GM19467 (cell line): ENCODE measurements around the gene MTCH2.
"Not testable (repeated sequence)": the region's sequence is repeated elsewhere in the genome, so short reads cannot be mapped to it uniquely, and the experiment has no call there.

Source experiments
- ATAC-seq: cut with Tn5 transposase; IDR thresholded peaks from one replicate; pipeline ENCODE4 v1.9.1; 2021; ENCODE audit warnings: mild to moderate bottlenecking, moderate library complexity; ENCODE audit not compliant: unreplicated experiment

The MTCH2 gene

DNA sequence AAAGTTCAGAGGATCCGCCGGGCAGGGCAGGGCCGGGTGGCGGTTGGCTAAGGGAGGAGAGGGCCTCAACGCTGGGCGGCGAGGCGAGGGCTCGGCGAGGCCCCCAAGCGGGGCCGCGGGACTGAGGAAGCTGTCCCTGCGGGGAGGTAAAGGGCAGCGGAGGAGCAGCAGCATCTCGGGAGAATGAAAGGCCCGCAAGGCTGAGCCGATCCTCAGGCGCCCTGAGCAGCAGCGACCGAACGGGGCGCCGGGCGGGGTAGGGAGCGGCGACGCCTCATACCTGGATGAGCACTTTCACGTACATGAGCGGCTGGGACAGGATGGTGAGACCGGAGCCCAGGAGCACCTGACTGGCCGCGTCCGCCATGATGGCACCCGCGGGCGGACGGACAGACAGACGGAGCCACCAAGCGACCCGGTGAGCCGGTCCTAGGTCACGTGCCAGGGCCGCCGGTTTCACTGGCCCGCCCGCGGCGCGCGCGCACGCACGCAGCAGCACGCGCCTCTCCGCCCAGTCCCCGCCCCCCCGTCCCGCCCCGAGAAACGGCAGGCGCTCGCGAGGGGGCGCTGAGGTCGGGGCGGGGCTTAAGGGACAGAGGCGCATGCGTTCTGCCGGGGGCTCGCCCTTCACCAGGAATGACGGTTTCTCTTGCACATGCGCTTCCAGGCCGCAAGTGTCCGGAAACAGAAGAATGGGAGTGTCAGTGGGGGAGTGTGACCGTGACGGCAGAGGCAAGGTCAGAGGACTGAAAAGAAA is at the start of gene MTCH2:
MTCH2 (minus strand) TSS at position 461 of the 757 bp plus-strand sequence; CDS start at position 367, 94 bp downstream.
- ATAC-seq: peak; percentile 89

DNA sequence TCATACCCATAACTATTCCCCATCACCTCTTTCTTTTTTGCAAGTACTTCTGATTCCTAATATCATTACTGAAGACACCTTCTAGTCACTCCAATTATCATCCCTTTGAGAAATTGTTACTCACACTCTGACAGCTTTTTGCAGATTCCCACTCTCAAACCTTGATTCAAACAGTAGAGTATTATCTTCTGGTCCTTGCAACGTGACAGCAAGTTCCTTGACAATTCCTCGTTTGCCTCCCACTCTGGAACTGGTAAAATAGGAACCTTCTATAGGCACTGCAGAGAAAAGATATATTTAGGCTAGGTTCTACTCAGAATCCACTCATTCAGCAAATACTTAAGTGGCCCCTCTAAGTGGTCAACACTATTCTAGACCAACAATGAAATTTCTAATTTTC is 49.6 kb upstream of the MTCH2 start:
- ATAC-seq: no peak

DNA sequence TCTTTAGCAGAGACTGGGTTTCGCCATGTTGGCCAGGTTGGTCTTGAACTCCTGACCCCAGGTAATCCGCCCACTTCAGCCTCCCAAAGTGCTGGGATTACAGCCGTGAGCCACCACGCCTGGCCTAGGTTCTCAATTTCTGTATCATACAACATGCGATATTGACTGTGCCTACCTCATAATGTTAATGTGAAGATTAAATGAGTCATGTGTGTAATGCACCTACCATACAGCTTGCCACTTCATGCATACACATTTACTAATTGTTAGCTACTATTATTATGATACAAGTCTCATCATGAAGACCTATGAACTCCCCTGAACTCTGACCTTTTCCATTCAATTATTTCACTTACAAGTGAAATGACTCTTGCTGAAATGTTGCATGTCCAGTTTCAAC is 47.1 kb upstream of the MTCH2 start:
- ATAC-seq: no peak

DNA sequence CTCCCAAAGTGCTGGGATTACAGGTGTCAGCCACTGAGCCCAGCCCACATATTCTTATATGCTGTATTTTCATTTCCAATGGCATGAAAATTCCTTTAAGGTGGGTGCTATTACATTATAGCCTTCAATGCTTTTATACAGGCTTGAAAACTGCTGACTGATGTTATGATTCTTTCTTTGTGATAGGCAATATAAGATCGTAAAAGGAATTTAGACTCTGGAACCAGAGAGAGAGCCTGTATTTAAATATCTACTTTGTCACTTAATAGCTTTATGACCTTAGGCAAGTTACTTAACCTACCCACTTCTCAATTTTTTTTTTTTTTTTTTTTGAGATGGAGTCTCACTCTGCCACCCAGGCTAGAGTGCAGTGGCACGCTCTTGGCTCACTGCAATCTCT is 46.6 kb upstream of the MTCH2 start:
- no peak for ATAC-seq

DNA sequence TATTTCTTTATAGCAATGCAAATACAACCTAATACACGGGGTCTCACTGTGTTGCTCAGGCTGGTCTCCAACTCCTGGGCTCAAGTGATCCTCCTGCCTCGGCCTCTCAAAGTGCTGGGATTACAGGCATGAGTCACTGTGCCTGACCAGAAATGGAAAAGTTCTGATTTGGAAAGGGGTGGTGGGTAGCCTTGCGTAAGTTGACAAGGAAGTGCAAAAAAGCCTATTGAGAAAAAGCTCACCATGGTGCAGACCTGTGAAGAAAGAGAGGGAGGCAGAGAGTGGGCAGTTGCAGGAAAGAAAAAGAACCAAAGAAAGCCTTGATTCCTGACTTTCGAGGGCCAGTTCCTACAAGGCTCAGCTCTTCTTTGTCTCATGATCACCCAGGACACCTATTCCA is 45.8 kb upstream of the MTCH2 start:
- no peak for ATAC-seq

DNA sequence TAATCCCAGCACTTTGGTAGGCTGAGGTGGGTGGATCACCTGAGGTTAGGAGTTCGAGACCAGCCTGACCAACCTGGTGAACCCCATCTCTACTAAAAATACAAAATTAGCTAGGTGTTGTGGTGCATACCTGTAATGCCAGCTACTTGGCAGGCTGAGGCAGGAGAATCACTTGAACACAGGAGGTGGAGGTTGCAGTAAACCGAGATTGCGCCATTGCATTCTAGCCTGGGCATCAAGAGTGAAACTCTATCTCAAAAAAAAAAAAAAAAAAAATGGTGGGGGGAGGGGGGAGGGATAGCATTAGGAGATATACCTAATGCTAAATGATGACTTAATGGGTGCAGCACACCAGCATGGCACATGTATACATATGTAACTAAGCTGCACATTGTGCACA is 44.3 kb upstream of the MTCH2 start:
- ATAC-seq: not testable (repeated sequence)

DNA sequence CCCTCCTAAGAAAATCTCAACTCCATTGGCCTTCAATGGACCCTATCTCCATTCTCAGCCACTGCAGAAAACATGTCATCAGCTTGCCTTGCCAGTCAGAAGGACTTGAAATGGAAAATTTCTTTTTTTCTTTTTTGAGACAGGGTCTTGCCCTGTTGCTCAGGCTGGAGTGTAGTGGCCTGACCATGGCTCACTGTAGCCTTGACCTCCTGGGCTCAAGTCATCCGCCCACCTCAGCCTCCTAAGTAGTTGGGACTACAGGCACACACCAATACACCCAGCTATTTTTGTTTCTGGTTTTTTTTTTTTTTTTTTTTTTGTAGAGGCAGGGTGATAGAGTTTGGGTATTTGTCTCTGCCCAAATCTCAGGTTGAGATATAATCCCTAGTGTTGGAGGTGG is 43.8 kb upstream of the MTCH2 start:
- ATAC-seq: no peak

DNA sequence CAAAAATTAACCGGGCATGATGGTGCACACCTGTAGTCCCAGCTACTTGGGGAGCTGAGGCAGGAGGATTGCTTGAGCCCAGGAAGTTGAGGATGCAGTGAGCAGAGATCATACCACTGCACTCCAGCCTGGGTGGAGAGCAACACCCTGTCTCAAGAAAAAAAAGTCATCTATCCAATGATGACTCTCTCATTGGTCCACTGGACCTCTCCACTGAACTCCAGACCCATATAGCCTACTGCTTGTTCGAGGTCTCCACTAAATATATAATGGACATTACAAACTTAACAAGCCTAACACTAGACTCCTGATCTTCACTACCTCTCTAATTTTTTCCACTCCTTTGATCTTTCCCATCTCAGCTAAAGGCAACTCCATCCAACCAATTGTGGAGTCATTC is 33.5 kb upstream of the MTCH2 start:
- ATAC-seq: no peak

DNA sequence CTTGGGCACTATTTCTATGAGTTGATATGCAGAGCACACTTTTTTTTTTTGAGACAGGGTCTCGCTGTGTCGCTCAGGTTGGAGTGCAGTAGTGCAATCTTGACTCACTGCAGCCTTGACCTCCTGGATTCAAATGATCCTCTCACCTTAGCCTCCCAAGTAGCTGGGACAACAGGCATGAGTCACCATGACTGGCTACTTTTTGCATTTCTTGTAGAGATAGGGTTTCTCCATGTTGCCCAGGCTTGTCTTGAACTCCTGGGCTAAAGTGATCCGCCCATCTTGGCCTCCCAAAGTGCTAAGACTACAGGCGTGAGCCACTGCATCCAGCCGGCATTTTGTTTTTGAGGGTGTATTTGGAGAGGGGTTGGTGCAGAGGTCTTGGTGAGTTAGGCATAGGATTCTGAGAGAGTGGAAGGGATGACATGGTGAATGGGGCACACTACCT is 29.9 kb upstream of the MTCH2 start:
- ATAC-seq: no peak

DNA sequence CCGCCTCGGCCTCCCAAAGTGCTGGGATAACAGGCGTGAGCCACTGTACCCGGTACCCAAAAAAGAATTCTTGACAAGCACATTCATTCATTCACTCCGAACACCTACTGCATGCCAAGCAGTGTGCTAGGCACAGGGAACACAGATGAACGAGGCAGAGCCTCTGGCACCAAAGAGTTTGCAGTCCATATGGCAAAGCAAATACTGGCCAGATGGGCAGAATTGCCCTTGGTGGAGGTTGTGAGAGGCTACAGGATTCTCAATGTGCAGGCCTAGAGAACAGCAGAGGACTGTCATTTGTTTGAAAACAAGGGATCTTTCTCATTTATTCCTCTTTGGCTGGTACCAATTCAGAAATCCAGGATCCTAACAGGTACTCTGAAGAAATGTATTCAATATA is 27.5 kb upstream of the MTCH2 start:
- no peak for ATAC-seq

DNA sequence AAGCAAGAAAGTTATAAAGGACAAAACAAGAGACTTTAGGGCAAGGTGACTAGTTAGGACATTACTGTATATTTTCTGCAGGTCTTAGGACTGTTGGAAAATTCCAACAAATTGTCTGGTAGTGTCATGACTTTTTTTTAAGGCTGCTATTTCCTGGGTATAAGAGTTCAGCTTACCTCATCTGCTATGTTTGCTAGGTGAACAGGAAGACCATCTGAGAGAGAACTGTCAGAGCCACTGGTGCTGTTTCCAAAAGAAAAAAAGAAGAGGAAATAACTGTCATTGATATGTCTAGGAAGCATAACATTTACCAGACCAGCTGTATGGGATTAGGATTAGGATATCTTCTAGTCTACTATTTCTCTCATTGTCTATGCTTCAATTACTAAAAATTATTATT is 26.3 kb upstream of the MTCH2 start:
- ATAC-seq: no peak

DNA sequence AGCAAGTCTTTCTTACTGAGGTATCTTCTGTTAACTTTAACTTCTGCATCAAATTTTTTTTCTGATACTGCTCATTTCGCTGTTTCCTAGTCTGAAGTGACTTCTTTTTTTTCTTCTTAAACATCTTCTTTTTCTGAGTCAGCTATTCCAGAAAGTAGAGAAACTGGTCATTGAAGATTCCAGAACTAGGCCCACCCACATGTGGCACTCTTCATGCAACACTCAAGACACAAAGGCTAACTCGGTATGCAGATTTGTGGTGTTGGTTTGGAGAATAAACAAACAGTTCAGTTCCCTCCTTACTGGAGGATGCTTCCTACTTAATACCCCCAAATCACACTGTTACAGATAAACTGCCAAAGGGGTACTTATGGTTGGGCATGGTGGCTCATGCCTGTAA is 25.2 kb upstream of the MTCH2 start:
- no peak for ATAC-seq

DNA sequence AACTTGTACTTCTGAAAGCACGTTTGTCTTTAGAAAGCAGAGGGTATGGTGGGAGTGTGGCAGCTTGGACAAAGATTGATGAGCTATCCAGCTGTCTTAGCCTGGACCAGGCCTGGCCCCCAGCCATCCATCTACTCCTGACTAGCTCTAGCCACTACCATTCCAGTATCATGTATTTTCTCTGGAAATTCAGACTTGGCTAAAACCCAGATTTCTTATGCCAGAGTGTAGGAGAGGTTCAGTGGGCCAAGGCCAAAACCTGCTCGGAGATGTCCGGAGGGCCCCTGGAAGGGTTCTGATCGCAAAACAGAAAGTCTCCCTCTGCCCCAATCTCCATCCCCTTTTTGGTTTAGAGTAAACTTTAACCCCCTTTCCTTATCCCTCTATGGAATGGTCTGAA is 24.8 kb upstream of the MTCH2 start:
- no peak for ATAC-seq

DNA sequence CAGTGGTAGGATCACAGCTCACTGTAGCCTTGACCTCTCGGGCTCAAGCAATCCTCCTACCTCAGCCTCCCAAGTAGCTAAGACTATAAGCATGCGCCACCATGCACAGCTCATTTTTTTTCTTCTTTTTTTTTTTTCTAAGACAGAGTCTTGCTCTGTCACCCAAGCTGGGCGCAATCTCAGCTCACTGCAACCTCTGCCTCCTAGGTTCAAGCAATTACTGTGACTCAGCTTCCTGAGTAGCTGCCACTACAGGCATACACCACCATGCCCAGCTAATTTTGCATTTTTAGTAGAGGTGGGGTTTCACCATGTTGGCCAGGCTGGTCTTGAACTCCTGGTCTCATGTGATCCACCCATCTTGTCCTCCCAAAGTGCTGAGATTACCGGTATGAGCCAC is 22.6 kb upstream of the MTCH2 start:
- not testable (repeated sequence) for ATAC-seq

DNA sequence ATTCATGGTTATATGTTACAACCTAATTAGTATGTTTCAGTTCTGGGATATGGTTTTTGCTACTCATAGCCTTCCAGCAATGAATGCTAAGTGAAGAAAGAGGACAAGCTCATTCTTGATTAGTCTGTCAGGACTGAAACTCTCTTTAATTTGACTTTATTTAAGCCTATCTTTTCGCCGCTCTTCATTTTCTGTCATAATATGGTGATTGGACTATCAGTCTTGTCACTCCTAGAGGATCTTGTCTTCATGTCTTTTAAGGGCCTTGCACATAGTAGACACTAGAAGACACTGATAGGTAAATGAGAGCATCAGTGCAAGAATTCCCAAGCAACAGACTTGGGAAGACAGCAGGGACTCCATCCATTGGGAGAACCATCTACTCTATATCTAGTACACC is 18.9 kb upstream of the MTCH2 start:
- no peak for ATAC-seq

DNA sequence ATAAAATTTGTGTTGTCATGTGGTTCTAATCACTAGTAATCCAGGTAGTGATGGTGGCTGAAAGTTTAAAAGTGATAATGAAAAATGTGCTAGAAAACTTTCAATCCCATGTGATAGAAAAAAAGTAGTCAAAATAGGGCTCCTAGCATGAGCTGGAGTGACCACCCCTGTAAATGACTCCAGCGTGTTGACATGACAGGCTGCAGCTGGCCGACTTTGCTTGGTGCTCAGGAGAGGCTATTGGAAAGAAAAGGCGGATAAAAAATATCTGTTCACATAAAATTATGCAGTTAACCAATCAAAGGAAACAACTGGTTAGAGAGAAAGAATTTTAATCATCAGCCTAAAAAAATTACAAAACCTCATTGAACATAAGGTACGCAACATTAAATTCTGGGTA is 16.9 kb upstream of the MTCH2 start:
- no peak for ATAC-seq

DNA sequence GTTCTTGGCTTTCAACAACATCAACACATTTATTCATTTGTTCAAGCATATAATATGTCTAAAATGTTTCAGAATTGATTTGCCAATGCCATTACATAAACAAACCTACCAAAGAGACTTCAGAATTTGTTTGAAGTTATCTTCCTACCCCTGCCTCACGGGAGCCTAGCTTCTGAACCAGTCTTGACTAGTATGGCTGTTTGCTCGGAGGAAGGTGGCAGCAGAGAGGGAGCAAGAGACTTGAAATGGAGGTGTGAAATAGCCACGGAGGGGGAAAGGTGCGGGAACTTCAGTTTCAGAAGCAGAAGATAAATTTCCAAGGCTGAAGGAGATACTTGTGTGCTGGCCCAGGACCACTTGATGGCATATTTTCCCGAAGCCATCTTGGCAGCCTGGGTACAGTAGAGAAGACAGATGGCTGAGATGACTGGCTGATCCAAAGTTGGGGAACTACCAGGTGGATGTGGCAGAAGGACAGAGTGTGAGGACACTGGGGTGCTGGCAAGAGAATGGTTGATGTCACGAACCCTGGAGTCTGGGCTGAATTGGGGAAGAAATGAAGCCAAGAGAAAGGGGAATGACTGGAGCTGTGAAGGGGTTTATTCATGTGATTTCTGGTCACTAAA is 14.0 kb upstream of the MTCH2 start:
- no peak for ATAC-seq

DNA sequence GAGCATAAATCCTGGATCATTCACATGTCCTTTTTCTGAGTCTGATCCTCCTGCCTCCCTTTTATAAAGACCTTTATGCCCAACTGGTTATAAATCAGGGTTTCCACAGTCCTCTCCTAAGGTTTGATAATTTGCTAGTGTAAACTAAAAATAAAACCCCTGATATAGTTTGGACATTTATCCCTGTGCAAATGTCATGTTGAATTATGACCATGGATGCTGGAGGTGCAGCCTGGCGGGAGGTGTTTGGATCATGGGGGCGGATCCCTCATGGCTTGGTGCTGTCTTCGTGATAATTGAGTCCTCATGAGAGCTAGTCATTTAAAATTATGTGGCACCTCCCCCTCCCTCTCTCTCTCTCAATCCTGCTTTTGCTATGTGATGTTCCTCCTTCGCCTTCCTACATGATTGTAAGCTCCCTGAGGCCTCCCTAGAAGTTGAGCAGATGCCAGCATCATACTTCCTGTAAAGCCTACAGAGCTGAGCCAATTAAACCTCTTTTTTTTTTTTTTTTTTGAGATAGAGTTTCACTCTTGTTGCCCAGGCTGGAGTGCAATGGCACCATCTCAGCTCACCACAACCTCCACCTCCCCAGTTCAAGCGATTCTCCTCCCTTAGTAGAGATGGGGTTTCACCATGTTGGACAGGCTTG is 9.6 kb upstream of the MTCH2 start:
- no peak for ATAC-seq

DNA sequence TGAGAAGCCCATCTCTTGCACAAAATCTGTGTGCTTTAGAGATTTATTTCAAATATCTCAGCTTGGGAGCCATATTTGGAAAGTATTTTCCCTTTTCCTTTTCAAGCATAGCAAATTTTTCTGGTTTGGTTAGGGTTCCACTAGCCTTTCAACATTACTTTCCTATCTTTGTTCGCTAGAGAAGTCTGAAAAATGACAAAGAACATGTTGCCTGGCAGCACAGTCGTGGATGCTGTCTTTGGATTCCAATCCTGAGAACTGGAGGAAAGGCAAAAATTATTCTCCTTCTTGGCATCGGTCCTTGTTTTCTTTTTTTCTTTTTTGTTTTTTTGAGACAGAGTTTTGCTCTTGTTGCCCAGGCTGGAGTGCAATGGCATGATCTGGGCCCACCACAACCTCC is 6.9 kb upstream of the MTCH2 start:
- ATAC-seq: no peak

DNA sequence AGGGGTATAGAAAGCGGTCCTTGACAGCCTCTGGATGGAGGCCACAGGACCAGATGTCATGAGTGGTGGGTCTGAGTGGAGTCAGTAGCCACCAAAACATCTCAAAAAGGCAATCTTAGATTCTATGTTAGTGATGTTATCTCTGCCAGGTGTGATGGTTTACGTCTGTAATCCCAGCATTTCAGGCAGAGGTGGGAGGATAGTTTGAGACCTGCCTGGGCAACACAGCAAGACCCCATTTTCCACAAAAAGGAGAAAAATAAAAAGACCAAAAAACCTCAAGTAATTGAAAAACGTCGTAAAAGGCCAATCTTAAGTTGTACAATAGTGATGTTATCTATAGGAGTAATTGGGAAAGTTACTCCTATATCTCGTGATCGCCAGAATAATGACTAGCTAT is 3.7 kb upstream of the MTCH2 start:
- no peak for ATAC-seq

DNA sequence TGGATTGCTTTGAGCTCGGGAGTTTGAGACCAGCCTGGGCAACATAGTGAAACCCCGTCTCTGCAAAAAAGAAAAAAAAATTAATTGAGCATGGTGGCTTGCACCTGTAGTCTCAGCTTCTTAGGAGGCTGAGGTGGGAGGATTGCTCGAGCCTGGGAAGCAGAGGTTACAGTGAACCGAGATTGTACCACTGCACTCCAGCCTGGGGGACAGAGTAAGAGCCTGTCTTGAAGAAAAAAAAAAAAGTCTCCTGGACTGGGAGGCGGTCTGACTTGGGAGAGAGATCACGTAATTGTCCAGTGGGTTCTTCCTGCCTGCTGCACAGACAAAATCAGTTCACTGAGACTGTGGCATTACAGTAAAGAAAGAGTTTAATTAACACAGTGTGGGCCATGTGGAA is 3.1 kb upstream of the MTCH2 start:
- ATAC-seq: no peak

DNA sequence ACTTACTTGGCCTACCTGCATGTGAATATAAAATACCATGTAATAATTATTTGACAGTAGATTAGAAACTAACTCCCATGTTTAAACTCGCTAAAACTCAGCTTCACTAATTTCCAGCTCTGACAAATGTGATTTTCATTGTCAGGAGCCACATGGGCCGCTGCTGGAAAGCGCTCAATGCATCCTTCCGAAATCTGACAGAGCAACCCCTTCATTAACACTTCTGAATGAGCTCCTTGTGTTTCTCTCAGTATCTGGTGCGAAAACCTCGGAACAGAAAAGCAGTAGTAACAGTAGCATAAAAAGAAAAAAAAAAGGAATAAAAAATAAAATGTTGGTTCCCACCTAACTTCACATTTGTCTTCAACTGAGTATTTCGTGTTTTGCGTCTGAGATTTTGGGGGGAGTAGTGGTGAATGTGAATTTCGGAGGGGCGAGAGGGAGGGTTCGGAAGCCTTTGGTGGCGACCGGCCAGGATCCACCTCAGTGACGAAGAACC is 710 bp downstream of the MTCH2 start:
- ATAC-seq: no peak
